Stomach (tissue), 9 donors: ENCODE results near the gene UGT1A5. TPM values are rescaled to one million over a fixed set of nuclear protein-coding genes. Genes with fewer than 3 reads are reported as not detected.

Source experiments
- DNase-seq, 2 donors: peaks; one replicate each; pipeline versions ENCODE4 v3.0.0 to v3.0.0-alpha.2; 2013 to 2019
- H3K27ac ChIP-seq, 5 donors: fragments of 200-600 bp in 4 of 5; sonication (generic) in 4 of 5; one replicate each; pipeline ENCODE4 v1.5.1; 2013 to 2019; ENCODE audit warnings: mild to moderate bottlenecking in 1 of 5, moderate library complexity in 1 of 5
- H3K27me3 ChIP-seq, 3 donors: fragments of 200-600 bp; sonication (generic); one replicate each; pipeline ENCODE4 v1.5.1; 2017 to 2019; ENCODE audit warnings: mixed run types in 1 of 3
- H3K36me3 ChIP-seq, 4 donors: fragments of 200-600 bp; sonication (generic); 1 replicate in 3 of 4; 2 replicates in 1 of 4; pipeline ENCODE4 v1.5.1; 2016 to 2019
- H3K4me1 ChIP-seq, 4 donors: fragments of 200-600 bp; sonication (generic); one replicate each; pipeline ENCODE4 v1.5.1; 2016 to 2019
- H3K4me3 ChIP-seq, 4 donors: fragments of 200-600 bp; sonication (generic) in 3 of 4; one replicate each; pipeline ENCODE4 v1.5.1; 2016 to 2019; ENCODE audit warnings: mild to moderate bottlenecking in 1 of 4
- H3K9me3 ChIP-seq, 4 donors: fragments of 200-600 bp; sonication (generic); one replicate each; pipeline ENCODE4 v1.5.1; 2016 to 2019
- CTCF ChIP-seq, 7 experiments: fragments of 450-650 bp in 4 of 7; fragments of 200-600 bp in 3 of 7; sonication (generic) in 3 of 7; IDR thresholded peaks; one replicate each; pipeline ENCODE4 v1.5.1; 2016 to 2019; ENCODE audit warnings: antibody characterized with exemption in 7 of 7, control low read depth in 2 of 7, mild to moderate bottlenecking in 1 of 7
- EP300 ChIP-seq: sonication (generic); formaldehyde crosslinking; IDR thresholded peaks from one replicate; pipeline ENCODE4 v1.6.1; 2017; ENCODE audit warnings: antibody characterized with exemption
- POLR2A ChIP-seq, 4 donors: fragments of 450-650 bp; IDR thresholded peaks; one replicate each; pipeline ENCODE4 v1.6.1; 2016; ENCODE audit warnings: antibody characterized with exemption in 4 of 4, control low read depth in 2 of 4, mild to moderate bottlenecking in 1 of 4, moderate library complexity in 1 of 4
- POLR2AphosphoS5 ChIP-seq, 3 donors: sonication (generic); formaldehyde crosslinking; IDR thresholded peaks; one replicate each; pipeline ENCODE4 v1.6.1; 2016; ENCODE audit warnings: antibody characterized with exemption in 3 of 3
- WGBS, 5 donors: extraction: QIAGEN DNeasy Blood & Tissue Kit in 3 of 5; methylation state at CpG; one replicate each; pipeline versions ENCODE4 v1.1.5 to v1.1.7; 2013 to 2018; 5-methylcytosine and 5-hydroxymethylcytosine counted together
- intact Hi-C: fragments of 100-400 bp; cut with DNase I; formaldehyde crosslinking; loops from one replicate; pipeline ENCODE4 v1.15.1; 2023; ENCODE audit warnings: low total_unique reads
- polyA plus RNA-seq, 3 donors: library from polyadenylated mRNA; stranded (reverse); fragments of 200-250 nt; gene quantifications; one replicate each; pipeline ENCODE4 v1.2.3, GENCODE V29; 2013
- total RNA-seq, 5 donors: library from RNA; depleted of rRNA; stranded (reverse); fragments of >200 nt; gene quantifications; one replicate each; pipeline versions ENCODE4 v1.1.0 to v1.2.3, GENCODE V29; 2014 to 2016
- donor health status: healthy with polysubstance abuse.
- donor health status: Bipolar disorder and iron deficiency.
- donor health status: healthy.

The UGT1A5 gene
- total and polyA plus RNA-seq, 8 donors, result 0.37 to 13.0 (median 1.7) TPM; not detected in 5

GRCh38 chr2:233761040-233761769 lies 48.5 kb downstream of the UGT1A5 start:
- Histone ChIP-seq H3K36me3 (no peaks in the 10 kb centered on the region), H3K27me3 (no peaks in the 10 kb centered on the region), H3K9me3 (no peaks in the 10 kb centered on the region), H3K4me3 (no peak overlapping the region), H3K27ac (no peak overlapping the region), H3K4me1 (peaks cover 0 to 5% (median 0%) of the 10 kb centered on the region in 4 donors)
- intact Hi-C loops, result no loop called here
- DNase-seq, result no peak
- WGBS, 5 donors, result 76 to 91% (median 87%) methylated on average over 4 of the region's 4 CpGs
- no peak for TF ChIP-seq POLR2A (IDR thresholded peaks at IDR 0.05)
- no peak for TF ChIP-seq CTCF (IDR thresholded peaks at IDR 0.05)
- TF ChIP-seq POLR2AphosphoS5 (IDR thresholded peaks at IDR 0.05), result no peak
- no peak for TF ChIP-seq EP300

- Histone ChIP-seq H3K27ac (no peak overlapping the region), H3K4me1 (no peaks in the 10 kb centered on the region), H3K36me3 (peaks cover 0 to 2% (median under 1%) of the 10 kb centered on the region in 4 donors), H3K4me3 (no peak overlapping the region), H3K9me3 (no peaks in the 10 kb centered on the region), H3K27me3 (no peaks in the 10 kb centered on the region)
- DNase-seq, result no peak
- TF ChIP-seq EP300 (no peak), CTCF (IDR thresholded peaks at IDR 0.05) (no peak), POLR2A (IDR thresholded peaks at IDR 0.05) (no peak), POLR2AphosphoS5 (IDR thresholded peaks at IDR 0.05) (no peak)
- intact Hi-C loops, result no loop called here
- 55 to 74% (median 70%) methylated on average over 7 of the region's 7 CpGs for WGBS, 5 donors
These were observed 51.6 kb downstream of the UGT1A5 start for GRCh38 chr2:233764264-233764663.

- Histone ChIP-seq H3K4me3 (no peak overlapping the region), H3K4me1 (no peaks in the 10 kb centered on the region), H3K27me3 (no peaks in the 10 kb centered on the region), H3K27ac (no peak overlapping the region), H3K9me3 (no peaks in the 10 kb centered on the region), H3K36me3 (peaks cover 0 to 7% (median 2%) of the 10 kb centered on the region in 4 donors)
- TF ChIP-seq CTCF (IDR thresholded peaks at IDR 0.05) (no peak), POLR2A (IDR thresholded peaks at IDR 0.05) (no peak), POLR2AphosphoS5 (IDR thresholded peaks at IDR 0.05) (no peak), EP300 (no peak)
- no peak for DNase-seq
- WGBS, 5 donors, result 62 to 66% (median 63%) methylated on average over 3 of the region's 3 CpGs
- intact Hi-C loops, result no loop called here
These were observed 52.1 kb downstream of the UGT1A5 start for GRCh38 chr2:233764761-233765160.

- Histone ChIP-seq H3K36me3 (peaks cover 0 to 9% (median 2%) of the 10 kb centered on the region in 4 donors), H3K27ac (no peak overlapping the region), H3K27me3 (no peaks in the 10 kb centered on the region), H3K4me1 (no peaks in the 10 kb centered on the region), H3K4me3 (no peak overlapping the region), H3K9me3 (no peaks in the 10 kb centered on the region)
- TF ChIP-seq EP300, result no peak
- 75 to 87% (median 80%) methylated on average over 4 of the region's 4 CpGs for WGBS, 5 donors
- DNase-seq, result no peak
- intact Hi-C loops, result no loop called here
These were observed 53.7 kb downstream of the UGT1A5 start for GRCh38 chr2:233766416-233766815.

GRCh38 chr2:233768076-233768475 lies 55.4 kb downstream of the UGT1A5 start:
- Histone ChIP-seq H3K4me3 (no peak overlapping the region), H3K4me1 (no peaks in the 10 kb centered on the region), H3K36me3 (peaks cover 0 to 13% (median 4%) of the 10 kb centered on the region in 4 donors), H3K27ac (no peak overlapping the region), H3K9me3 (no peaks in the 10 kb centered on the region), H3K27me3 (no peaks in the 10 kb centered on the region)
- WGBS, 5 donors, result 80 to 88% (median 84%) methylated on average over 4 of the region's 4 CpGs
- DNase-seq, result no peak
- intact Hi-C loops, result no loop called here
- no peak for TF ChIP-seq EP300
- no peak for TF ChIP-seq CTCF (IDR thresholded peaks at IDR 0.05)
- no peak for TF ChIP-seq POLR2A (IDR thresholded peaks at IDR 0.05)
- TF ChIP-seq POLR2AphosphoS5 (IDR thresholded peaks at IDR 0.05), result no peak
